Measurements from ENCODE around the gene SSH3.
A peak's percentile ranks its signal among the peaks of the same experiment; 100 is the strongest.

Gene SSH3

GRCh38 chr11:67293090-67293489 is 10.2 kb upstream of the SSH3 start:
- peak; percentile 43 for DNase-seq

- no peak for DNase-seq
Observed at GRCh38 chr11:67295846-67296245, 7.5 kb upstream of the SSH3 start.

GRCh38 chr11:67298786-67299185 is 4.5 kb upstream of the SSH3 start:
- DNase-seq: no peak

- no peak for DNase-seq
Observed at GRCh38 chr11:67299471-67300191, 3.7 kb upstream of the SSH3 start.

GRCh38 chr11:67300256-67300755 is 3.0 kb upstream of the SSH3 start:
- DNase-seq: no peak

GRCh38 chr11:67300756-67301312 is 2.5 kb upstream of the SSH3 start:
- no peak for DNase-seq

- DNase-seq: no peak
Observed at GRCh38 chr11:67301313-67301921, 1.9 kb upstream of the SSH3 start.

- DNase-seq: no peak
Observed at GRCh38 chr11:67301951-67302516, 1.3 kb upstream of the SSH3 start.

GRCh38 chr11:67302571-67303131 is 679 bp upstream of the SSH3 start:
- DNase-seq: no peak

- peak; percentile 55 for DNase-seq
Observed at GRCh38 chr11:67303835-67304411, 593 bp downstream of the SSH3 start.

- DNase-seq: no peak
Observed at GRCh38 chr11:67304511-67305113, 1.3 kb downstream of the SSH3 start.

- no peak for DNase-seq
Observed at GRCh38 chr11:67306769-67307544, 3.6 kb downstream of the SSH3 start.

- DNase-seq: no peak
Observed at GRCh38 chr11:67307545-67308001, 4.2 kb downstream of the SSH3 start.

- DNase-seq: no peak
Observed at GRCh38 chr11:67308031-67308866, 4.9 kb downstream of the SSH3 start.

GRCh38 chr11:67309166-67309565 is 5.8 kb downstream of the SSH3 start:
- DNase-seq: no peak

- DNase-seq: no peak
Observed at GRCh38 chr11:67309661-67310061, 6.3 kb downstream of the SSH3 start.

GRCh38 chr11:67310246-67311050 is 7.1 kb downstream of the SSH3 start:
- DNase-seq: no peak

- DNase-seq: no peak
Observed at GRCh38 chr11:67311051-67311555, 7.8 kb downstream of the SSH3 start.

- no peak for DNase-seq
Observed at GRCh38 chr11:67311556-67312082, 8.3 kb downstream of the SSH3 start.

Measured in CD4-positive, alpha-beta T cell treated with Interleukin-6 for 4 hours (primary cell).